Panc1 (cell line): ENCODE data around the gene NLRP8. TPM values are rescaled to one million over a fixed set of nuclear protein-coding genes. Genes with fewer than 3 reads are reported as not detected.

ENCODE experiments used
- ATAC-seq: fragments of 200-7000 bp; cut with Tn5 transposase; 2 replicates; pipeline ENCODE4 v1.9.1; 2020; ENCODE audit warnings: mild to moderate bottlenecking, moderate library complexity
- BruUV-seq: library from RNA; stranded (reverse); fragments of 400-500 nt; replicated peaks from 2 replicates; lab custom pipeline; 2021; lab: Mats Ljungman, UMichigan
- CTCF ChIA-PET: fragments of 300-600 bp; sonication (Branson Sonifier 250); formaldehyde crosslinking; loops from one replicate; lab custom pipeline; 2022; ENCODE audit warnings: antibody characterized with exemption; lab: Charles Lee
- POLR2A ChIA-PET: fragments of 300-600 bp; sonication (Branson Sonifier 250); formaldehyde crosslinking; loops from one replicate; lab custom pipeline; 2022; ENCODE audit warnings: antibody characterized with exemption; lab: Charles Lee
- DNase-seq: peaks from one replicate; pipeline ENCODE4 v3.0.0-alpha.2; 2010; ENCODE audit warnings: low read depth, low spot score
- H3K27ac ChIP-seq: 2 replicates; pipeline ENCODE4 v1.5.1; 2011; ENCODE audit warnings: mild to moderate bottlenecking, low read length, inconsistent platforms
- H3K27me3 ChIP-seq: fragments of 200-500 bp; sonication (Bioruptor generic); 2 replicates; pipeline ENCODE4 v1.6.0; 2014; ENCODE audit warnings: low read length, inconsistent platforms; ENCODE audit not compliant: control insufficient read depth, insufficient read depth
- H3K36me3 ChIP-seq: fragments of 200-500 bp; sonication (Bioruptor generic); 2 replicates; pipeline ENCODE4 v1.5.1; 2014; ENCODE audit warnings: inconsistent platforms, mild to moderate bottlenecking, low read length, moderate library complexity; ENCODE audit not compliant: control insufficient read depth, insufficient read depth
- H3K4me1 ChIP-seq: 2 replicates; pipeline ENCODE4 v1.5.1; 2011; ENCODE audit warnings: inconsistent platforms, mild to moderate bottlenecking, low read length, moderate library complexity; ENCODE audit not compliant: control insufficient read depth, insufficient read depth
- H3K4me3 ChIP-seq, 2 experiments: 2 replicates each; pipeline ENCODE4 v1.5.1; 2011 to 2012; ENCODE audit warnings: low read depth in 2 of 2, low read length in 2 of 2, mild to moderate bottlenecking in 2 of 2, inconsistent platforms in 1 of 2, moderate library complexity in 1 of 2
- H3K9me3 ChIP-seq: fragments of 200-500 bp; sonication (Bioruptor generic); 2 replicates; pipeline ENCODE4 v1.5.1; 2014; ENCODE audit warnings: low read depth, mild to moderate bottlenecking, inconsistent platforms, low read length, moderate library complexity; ENCODE audit not compliant: control insufficient read depth, insufficient read depth
- CTCF ChIP-seq: fragments of 450-650 bp; IDR thresholded peaks from 2 replicates; pipeline ENCODE4 v1.5.1; 2017; ENCODE audit warnings: mild to moderate bottlenecking
- POLR2AphosphoS5 ChIP-seq: IDR thresholded peaks from 2 replicates; pipeline ENCODE4 v1.6.1; 2012; ENCODE audit warnings: mild to moderate bottlenecking, low read depth, low read length, moderate library complexity
- SIN3A ChIP-seq: IDR thresholded peaks from 2 replicates; pipeline ENCODE4 v1.6.1; 2012; ENCODE audit warnings: low read depth, mild to moderate bottlenecking, low read length, moderate library complexity, borderline replicate concordance; ENCODE audit not compliant: insufficient read depth
- TCF7L2 ChIP-seq: IDR thresholded peaks from 2 replicates; pipeline ENCODE4 v1.6.1; 2011; ENCODE audit warnings: mild to moderate bottlenecking, low read depth, low read length, inconsistent platforms
- in situ Hi-C: cut with HindIII; loops from 2 replicates; pipeline ENCODE4 v1.10.0; 2016; ENCODE audit warnings: low sequenced_read_pairs, low pct_unique_long_range_greater_than_20kb
- intact Hi-C: fragments of 100-400 bp; cut with micrococcal nuclease; formaldehyde crosslinking; loops from one replicate; pipeline ENCODE4 v1.10.0; 2022; ENCODE audit not compliant: unreplicated experiment
- total RNA-seq: library from RNA; stranded (reverse); gene quantifications from one replicate; pipeline ENCODE4 v1.2.1, GENCODE V29; 2021; ENCODE audit not compliant: unreplicated experiment
- TF ChIP-seq, protein P1 (sequence below), 2 experiments: IDR thresholded peaks; 2 replicates each; pipeline ENCODE4 v1.6.1; 2011 to 2012; ENCODE audit warnings: low read depth in 2 of 2, control low read depth in 1 of 2, low read length in 1 of 2, mild to moderate bottlenecking in 1 of 2, moderate library complexity in 1 of 2; ENCODE audit not compliant: insufficient read depth in 1 of 2

Gene NLRP8
- total RNA-seq, 1 experiment from 2014 or later: not detected

DNA sequence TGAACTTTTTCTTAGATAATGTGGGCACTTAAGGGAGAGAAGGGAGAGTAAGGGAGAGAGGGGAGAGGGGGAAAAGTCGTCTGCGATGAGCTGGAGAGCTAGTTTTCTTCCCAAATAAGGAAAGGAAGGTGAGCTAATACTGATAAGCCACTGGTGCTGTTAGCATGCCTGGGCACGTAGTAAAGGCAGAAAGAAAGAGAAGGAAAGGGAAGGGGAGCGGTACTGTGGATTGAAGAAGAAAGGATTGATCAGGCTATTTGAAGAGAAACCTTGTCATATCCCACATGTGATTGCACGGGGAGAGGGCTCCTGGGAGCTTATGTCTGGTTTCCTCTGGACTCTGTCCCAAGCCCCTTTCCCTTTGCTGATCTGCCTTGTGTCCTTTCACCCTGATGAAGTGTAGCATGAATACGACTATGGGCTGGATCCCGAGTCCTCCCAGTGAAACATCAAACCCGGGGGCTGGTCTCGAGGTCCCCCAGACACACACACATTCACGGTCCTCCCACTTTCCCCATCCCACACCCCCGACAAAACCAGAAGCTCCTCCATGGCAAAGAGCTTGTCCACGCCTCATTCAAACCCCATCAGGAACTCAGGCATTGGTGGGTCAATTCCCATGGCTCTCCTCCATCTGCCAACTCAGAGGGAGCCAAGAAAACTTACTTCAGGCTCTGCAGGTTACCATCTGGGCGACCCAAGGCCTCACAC, 46.1 kb upstream of the NLRP8 start:
- no peak for DNase-seq
- H3K4me1 ChIP-seq: 0 out of 2 replicates have a peak, but pooled peaks cover 3% of the 10 kb centered on the region
- H3K4me3 ChIP-seq: no peak overlapping the region
- no peak overlapping the region for H3K27ac ChIP-seq
- H3K36me3 ChIP-seq: no peaks in the 10 kb centered on the region
- BruUV-seq: no TSS peak
- intact Hi-C loops (no loop called here), in situ Hi-C loops (no loop called here)
- CTCF ChIA-PET: no interaction called here
- H3K27me3 ChIP-seq: no peaks in the 10 kb centered on the region; the same call in 1 of the 2 replicates
- H3K9me3 ChIP-seq: no peaks in the 10 kb centered on the region
- POLR2A ChIA-PET: interaction anchor here (0.5 kb wide), 1 partner anchor 227 kb away, joined by 5 read pairs; no protein-coding TSS in a partner anchor
- TF ChIP-seq, protein P1, sequence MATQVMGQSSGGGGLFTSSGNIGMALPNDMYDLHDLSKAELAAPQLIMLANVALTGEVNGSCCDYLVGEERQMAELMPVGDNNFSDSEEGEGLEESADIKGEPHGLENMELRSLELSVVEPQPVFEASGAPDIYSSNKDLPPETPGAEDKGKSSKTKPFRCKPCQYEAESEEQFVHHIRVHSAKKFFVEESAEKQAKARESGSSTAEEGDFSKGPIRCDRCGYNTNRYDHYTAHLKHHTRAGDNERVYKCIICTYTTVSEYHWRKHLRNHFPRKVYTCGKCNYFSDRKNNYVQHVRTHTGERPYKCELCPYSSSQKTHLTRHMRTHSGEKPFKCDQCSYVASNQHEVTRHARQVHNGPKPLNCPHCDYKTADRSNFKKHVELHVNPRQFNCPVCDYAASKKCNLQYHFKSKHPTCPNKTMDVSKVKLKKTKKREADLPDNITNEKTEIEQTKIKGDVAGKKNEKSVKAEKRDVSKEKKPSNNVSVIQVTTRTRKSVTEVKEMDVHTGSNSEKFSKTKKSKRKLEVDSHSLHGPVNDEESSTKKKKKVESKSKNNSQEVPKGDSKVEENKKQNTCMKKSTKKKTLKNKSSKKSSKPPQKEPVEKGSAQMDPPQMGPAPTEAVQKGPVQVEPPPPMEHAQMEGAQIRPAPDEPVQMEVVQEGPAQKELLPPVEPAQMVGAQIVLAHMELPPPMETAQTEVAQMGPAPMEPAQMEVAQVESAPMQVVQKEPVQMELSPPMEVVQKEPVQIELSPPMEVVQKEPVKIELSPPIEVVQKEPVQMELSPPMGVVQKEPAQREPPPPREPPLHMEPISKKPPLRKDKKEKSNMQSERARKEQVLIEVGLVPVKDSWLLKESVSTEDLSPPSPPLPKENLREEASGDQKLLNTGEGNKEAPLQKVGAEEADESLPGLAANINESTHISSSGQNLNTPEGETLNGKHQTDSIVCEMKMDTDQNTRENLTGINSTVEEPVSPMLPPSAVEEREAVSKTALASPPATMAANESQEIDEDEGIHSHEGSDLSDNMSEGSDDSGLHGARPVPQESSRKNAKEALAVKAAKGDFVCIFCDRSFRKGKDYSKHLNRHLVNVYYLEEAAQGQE (IDR thresholded peaks at IDR 0.05; ENCODE audit: insufficient read depth in 1 of 2, low read depth in 2 of 2, low read length in 1 of 2): no peak
- TF ChIP-seq TCF7L2 (no peak), POLR2AphosphoS5 (no peak), CTCF (no peak), SIN3A (no peak)
- ATAC-seq: peak; percentile 60

DNA sequence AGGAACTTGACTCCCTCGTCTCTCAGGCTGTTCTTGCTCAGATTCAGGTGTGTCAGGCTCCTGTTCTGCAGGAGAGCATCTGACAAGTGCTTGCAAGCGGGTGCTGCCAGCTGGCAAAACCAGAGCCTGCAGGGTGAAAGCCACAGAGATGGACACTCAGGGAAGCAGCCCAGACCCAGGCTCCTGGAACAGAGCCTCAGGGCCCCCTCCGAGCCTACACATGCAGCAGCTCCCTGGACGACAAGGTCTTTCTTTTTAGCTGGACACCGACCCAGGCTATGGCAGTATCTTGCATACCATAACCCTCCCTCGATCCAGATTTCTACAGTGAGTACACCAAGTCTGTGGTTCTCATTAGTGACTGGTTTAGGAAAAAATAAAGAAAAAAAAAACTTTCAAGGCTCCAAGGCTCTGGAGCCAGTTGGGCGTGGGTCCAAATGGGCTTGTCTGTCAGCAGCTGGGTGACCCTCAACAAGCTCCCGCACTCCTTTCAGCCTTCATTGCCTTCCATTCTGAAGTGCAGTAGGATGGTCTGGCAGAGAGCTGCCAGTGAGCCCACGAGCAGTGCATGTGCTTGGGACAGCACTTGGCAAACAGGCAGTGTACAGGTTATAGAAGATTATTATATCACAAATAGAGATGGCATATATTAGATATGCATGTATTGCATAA, 45.4 kb upstream of the NLRP8 start:
- in situ Hi-C loops: no loop called here
- ChIA-PET CTCF (no interaction called here), POLR2A (no interaction called here)
- DNase-seq (no peak), ATAC-seq (peak; percentile 59)
- TF ChIP-seq SIN3A: no peak
- TF ChIP-seq CTCF: no peak
- TF ChIP-seq TCF7L2: no peak
- TF ChIP-seq POLR2AphosphoS5: no peak
- TF ChIP-seq, protein P1 (IDR thresholded peaks at IDR 0.05; ENCODE audit: insufficient read depth in 1 of 2, low read depth in 2 of 2, low read length in 1 of 2): no peak
- Histone ChIP-seq H3K36me3 (no peaks in the 10 kb centered on the region), H3K9me3 (no peaks in the 10 kb centered on the region), H3K4me3 (no peak overlapping the region), H3K27ac (no peak overlapping the region), H3K27me3 (no peaks in the 10 kb centered on the region; the same call in 1 of the 2 replicates), H3K4me1 (0 out of 2 replicates have a peak, but pooled peaks cover 3% of the 10 kb centered on the region)
- BruUV-seq: no TSS peak
- intact Hi-C loops: no loop called here
